Hepatocyte (in vitro differentiated cells): ENCODE results near the gene CENPA. TPM values are rescaled to one million over a fixed set of nuclear protein-coding genes. Genes with fewer than 3 reads are reported as not detected.
"Not testable (repeated sequence)": the region's sequence is repeated elsewhere in the genome, so short reads cannot be mapped to it uniquely, and the experiment has no call there.

ENCODE experiments used
- DNase-seq: peaks from one replicate; pipeline ENCODE4 v3.0.0-alpha.2; 2016; ENCODE audit warnings: low spot score
- H2AFZ ChIP-seq: fragments of 200-600 bp; sonication (generic); 2 replicates; pipeline ENCODE4 v1.6.0; 2016; ENCODE audit warnings: antibody characterized with exemption, mild to moderate bottlenecking
- H3K27ac ChIP-seq: fragments of 200-600 bp; sonication (generic); 2 replicates; pipeline ENCODE4 v1.5.1; 2016; ENCODE audit warnings: mild to moderate bottlenecking
- H3K27me3 ChIP-seq: fragments of 200-600 bp; sonication (generic); 2 replicates; pipeline ENCODE4 v1.6.1; 2016
- H3K36me3 ChIP-seq: fragments of 200-600 bp; sonication (generic); replicated peaks from 2 replicates; pipeline ENCODE4 v1.5.1; 2016; ENCODE audit warnings: low read depth; ENCODE audit not compliant: insufficient read depth
- H3K4me1 ChIP-seq: fragments of 200-600 bp; sonication (generic); 2 replicates; pipeline ENCODE4 v1.5.1; 2016; ENCODE audit warnings: mild to moderate bottlenecking, moderate library complexity; ENCODE audit not compliant: insufficient read depth
- H3K4me2 ChIP-seq: fragments of 200-600 bp; sonication (generic); 2 replicates; pipeline ENCODE4 v1.6.0; 2016
- H3K4me3 ChIP-seq: fragments of 200-600 bp; sonication (generic); 2 replicates; pipeline ENCODE4 v1.5.1; 2016; ENCODE audit warnings: mild to moderate bottlenecking
- H3K79me2 ChIP-seq: fragments of 200-600 bp; sonication (generic); 2 replicates; pipeline ENCODE4 v1.6.0; 2017; ENCODE audit warnings: mild to moderate bottlenecking
- H3K9me2 ChIP-seq: fragments of 200-600 bp; sonication (generic); replicated peaks from 2 replicates; pipeline ENCODE4 v1.6.0; 2017; ENCODE audit warnings: mild to moderate bottlenecking; ENCODE audit not compliant: insufficient read depth
- H3K9me3 ChIP-seq: fragments of 200-600 bp; sonication (generic); 2 replicates; pipeline ENCODE4 v1.5.1; 2016; ENCODE audit warnings: low read depth, mild to moderate bottlenecking
- H4K20me1 ChIP-seq: fragments of 200-600 bp; sonication (generic); 2 replicates; pipeline ENCODE4 v1.6.0; 2016; ENCODE audit warnings: mild to moderate bottlenecking; ENCODE audit not compliant: insufficient read depth, poor library complexity, severe bottlenecking
- CTCF ChIP-seq: fragments of 200-600 bp; sonication (generic); IDR thresholded peaks from 2 replicates; pipeline ENCODE4 v1.5.1; 2016; ENCODE audit warnings: antibody characterized with exemption, mild to moderate bottlenecking; ENCODE audit not compliant: poor library complexity
- EZH2 ChIP-seq: fragments of 200-600 bp; sonication (generic); IDR thresholded peaks from 2 replicates; pipeline ENCODE4 v1.6.1; 2016; ENCODE audit warnings: antibody characterized with exemption, mild to moderate bottlenecking, borderline replicate concordance
- EZH2phosphoT487 ChIP-seq: fragments of 200-600 bp; sonication (generic); IDR thresholded peaks from one replicate; pipeline ENCODE4 v1.6.1; 2018; ENCODE audit warnings: antibody characterized with exemption, mild to moderate bottlenecking, low read depth, moderate library complexity; ENCODE audit not compliant: unreplicated experiment, severe bottlenecking
- WGBS: methylation state at CpG from one replicate; pipeline ENCODE4 v1.1.6; 2016; ENCODE audit warnings: low lambda C conversion rate; ENCODE audit errors: missing lambda C conversion rate; 5-methylcytosine and 5-hydroxymethylcytosine counted together
- polyA plus RNA-seq: library from polyadenylated mRNA; unstranded; fragments of >200 nt; fragmentation: Nextera tagmentation; extraction: Ambion mirVana; gene quantifications from 2 replicates; pipeline ENCODE4 v1.2.1, GENCODE V29; 2016
- total RNA-seq: library from RNA; depleted of rRNA; stranded (reverse); fragments of >200 nt; gene quantifications from 2 replicates; pipeline ENCODE4 v1.2.3, GENCODE V29; 2014

CENPA gene
- total and polyA plus RNA-seq, 2 experiments from 2014 or later = 1.7 to 5.5 TPM

GRCh38 chr2:26743852-26744251 lies 42.0 kb upstream of the CENPA start:
- 86% methylated on average over 3 of the region's 3 CpGs for WGBS
- H3K9me3 ChIP-seq = no peaks in the 10 kb centered on the region

GRCh38 chr2:26744953-26745352 lies 40.9 kb upstream of the CENPA start:
- no peaks in the 10 kb centered on the region for H3K36me3 ChIP-seq
- H4K20me1 ChIP-seq = no peaks in the 10 kb centered on the region
- H3K4me2 ChIP-seq = no peak overlapping the region
- H3K9me2 ChIP-seq = no peaks in the 10 kb centered on the region
- no peak overlapping the region for H2AFZ ChIP-seq
- H3K4me1 ChIP-seq = peaks cover 10% of the 10 kb centered on the region
- H3K27ac ChIP-seq = no peak overlapping the region
- H3K9me3 ChIP-seq = no peaks in the 10 kb centered on the region
- WGBS = 97% methylated on average over 3 of the region's 3 CpGs
- TF ChIP-seq CTCF (no peak), EZH2phosphoT487 (no peak), EZH2 (no peak)
- no peak for DNase-seq
- H3K4me3 ChIP-seq = no peak overlapping the region
- no peaks in the 10 kb centered on the region for H3K79me2 ChIP-seq
- no peaks in the 10 kb centered on the region for H3K27me3 ChIP-seq

More at GRCh38 chr2:26743852-26744251, 42.0 kb upstream of the CENPA start:
- Histone ChIP-seq H3K9me2 (no peaks in the 10 kb centered on the region), H3K4me2 (no peak overlapping the region), H3K4me1 (peaks cover 4% of the 10 kb centered on the region), H2AFZ (no peak overlapping the region), H3K27me3 (no peaks in the 10 kb centered on the region), H3K4me3 (no peak overlapping the region), H3K79me2 (no peaks in the 10 kb centered on the region), H3K27ac (no peak overlapping the region), H4K20me1 (no peaks in the 10 kb centered on the region), H3K36me3 (no peaks in the 10 kb centered on the region)
- no peak for DNase-seq
- TF ChIP-seq CTCF (no peak), EZH2 (no peak), EZH2phosphoT487 (no peak)

- TF ChIP-seq EZH2phosphoT487 = no peak
- no peak for TF ChIP-seq EZH2
- peak; percentile 97 for TF ChIP-seq CTCF
- Histone ChIP-seq H2AFZ (no peak overlapping the region), H3K4me2 (no peak overlapping the region), H3K79me2 (no peaks in the 10 kb centered on the region), H3K4me3 (no peak overlapping the region), H3K9me3 (no peaks in the 10 kb centered on the region), H4K20me1 (no peaks in the 10 kb centered on the region), H3K27me3 (no peaks in the 10 kb centered on the region), H3K4me1 (peaks cover 18% of the 10 kb centered on the region), H3K27ac (no peak overlapping the region), H3K9me2 (no peaks in the 10 kb centered on the region), H3K36me3 (no peaks in the 10 kb centered on the region)
- DNase-seq = peak; percentile 89
- 28% methylated on average over 9 of the region's 9 CpGs for WGBS
Measured at GRCh38 chr2:26745609-26746327, 40.1 kb upstream of the CENPA start.

GRCh38 chr2:26746934-26747333 lies 38.9 kb upstream of the CENPA start:
- Histone ChIP-seq H3K36me3 (no peaks in the 10 kb centered on the region), H3K9me3 (no peaks in the 10 kb centered on the region), H3K9me2 (no peaks in the 10 kb centered on the region), H2AFZ (no peak overlapping the region), H3K4me2 (no peak overlapping the region), H3K4me1 (peaks cover 18% of the 10 kb centered on the region), H3K27me3 (no peaks in the 10 kb centered on the region), H3K79me2 (no peaks in the 10 kb centered on the region), H3K4me3 (no peak overlapping the region), H4K20me1 (no peaks in the 10 kb centered on the region), H3K27ac (no peak overlapping the region)
- WGBS = 79% methylated on average over 3 of the region's 3 CpGs
- no peak for DNase-seq
- no peak for TF ChIP-seq CTCF
- no peak for TF ChIP-seq EZH2
- no peak for TF ChIP-seq EZH2phosphoT487

- not testable (repeated sequence) for H3K4me3 ChIP-seq, H3K9me3 ChIP-seq, DNase-seq, H3K79me2 ChIP-seq, H3K27me3 ChIP-seq, H4K20me1 ChIP-seq, H3K9me2 ChIP-seq, H3K36me3 ChIP-seq
- H2AFZ ChIP-seq = peak overlapping the region; percentile 67
- peak overlapping the region; percentile 91 for H3K27ac ChIP-seq
- H3K4me2 ChIP-seq = peak overlapping the region; percentile 61
- WGBS = 15% methylated on average over 8 of the region's 8 CpGs
- peaks cover 14% of the 10 kb centered on the region for H3K4me1 ChIP-seq
Measured at GRCh38 chr2:26749787-26750420, 36.0 kb upstream of the CENPA start.
